ENCODE measurements around the gene DIPK1C.

Gene DIPK1C

GRCh38 chr18:74414953-74415515 lies 42.1 kb downstream of the DIPK1C start:
- DNase-seq, result peak; percentile 37

DNA sequence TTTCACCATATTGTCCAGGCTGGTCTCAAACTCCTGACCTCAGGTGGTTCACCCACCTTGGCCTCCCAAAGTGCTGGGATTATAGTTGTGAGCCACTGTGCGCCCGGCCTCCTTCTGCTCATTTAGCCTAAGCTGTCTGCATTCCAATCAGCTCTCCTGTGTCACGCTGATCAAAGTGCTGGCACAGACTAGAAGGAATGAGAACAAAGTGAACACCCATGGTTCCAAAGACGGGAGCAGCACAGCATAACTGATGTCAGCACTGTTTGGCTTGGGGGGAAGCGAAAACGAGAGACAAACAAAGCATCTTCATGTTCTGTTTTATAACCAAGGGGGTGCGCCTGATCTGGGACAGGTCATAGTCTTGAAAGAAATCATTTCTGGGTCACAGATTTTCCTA lies 43.3 kb downstream of the DIPK1C start:
- no peak for DNase-seq

DNA sequence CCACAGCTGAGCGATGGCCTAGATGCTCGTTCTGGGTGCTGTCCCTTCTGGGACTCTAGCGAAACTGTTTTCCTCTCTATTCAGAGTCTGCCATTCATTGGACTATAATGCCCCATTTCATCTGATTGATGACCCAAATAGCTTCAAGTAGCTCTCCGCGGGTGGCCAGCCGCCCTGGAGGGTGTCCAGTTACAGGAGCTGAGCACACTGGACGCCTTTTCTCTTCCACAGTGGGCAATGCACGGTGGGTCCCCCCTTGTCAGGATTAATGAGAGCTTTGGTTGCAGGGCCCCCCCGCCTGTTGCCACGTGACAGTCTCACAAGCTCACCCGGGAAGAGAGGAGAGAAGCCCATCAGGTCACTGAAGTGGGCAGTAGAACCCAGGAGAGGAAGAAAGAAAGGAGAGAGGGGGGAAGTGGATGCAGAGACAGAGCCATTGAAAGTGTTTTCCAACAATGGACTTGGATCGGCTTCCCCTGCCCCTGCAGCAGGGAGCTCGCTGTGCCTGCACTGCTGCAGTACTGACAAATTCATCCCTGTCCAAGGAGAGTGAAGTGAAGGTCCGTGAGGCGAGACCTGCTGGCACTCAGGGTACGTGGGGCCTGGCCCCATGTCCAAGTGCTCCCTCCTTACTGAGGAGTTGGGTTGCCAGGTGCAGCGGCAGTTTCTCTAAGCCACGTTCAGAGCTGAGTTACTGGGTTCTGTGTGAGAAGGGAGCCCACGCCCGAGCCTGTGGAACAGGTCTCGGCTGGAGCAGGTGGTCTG lies 44.8 kb downstream of the DIPK1C start:
- DNase-seq, result no peak

GRCh38 chr18:74411475-74411874 lies 45.6 kb downstream of the DIPK1C start:
- DNase-seq, result no peak

DNA sequence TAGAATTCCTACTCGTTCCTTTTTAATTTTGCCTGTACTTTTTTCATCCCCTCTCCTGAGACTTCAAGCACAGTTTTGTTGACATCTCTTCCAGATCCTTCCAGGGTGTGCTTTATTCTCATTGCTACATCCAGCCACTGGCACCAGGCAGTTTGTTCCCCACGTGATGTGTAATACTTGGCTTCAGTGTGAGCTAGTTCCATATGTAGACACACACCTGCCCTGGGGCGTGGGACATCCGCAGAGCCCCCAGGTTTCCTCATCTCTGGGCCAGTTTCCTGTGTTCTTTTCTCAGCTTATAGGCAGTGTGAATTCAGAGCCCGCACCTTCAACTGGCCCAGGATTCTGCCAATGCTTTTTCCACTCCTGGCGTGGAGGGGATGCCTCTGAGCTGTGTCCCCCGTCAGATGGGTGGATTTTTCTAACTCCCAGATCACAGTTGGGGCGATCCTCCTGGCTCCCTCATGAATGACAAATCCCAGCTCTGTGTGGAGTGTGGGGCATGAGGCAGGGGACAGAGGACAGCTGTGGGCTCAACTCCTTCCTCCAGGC lies 46.6 kb downstream of the DIPK1C start:
- DNase-seq, result no peak

- DNase-seq, result no peak
Observed at GRCh38 chr18:74407888-74408287, 49.2 kb downstream of the DIPK1C start.

GRCh38 chr18:74402806-74403433 lies 54.2 kb downstream of the DIPK1C start:
- DNase-seq, result no peak

- no peak for DNase-seq
Observed at GRCh38 chr18:74400813-74401212, 56.3 kb downstream of the DIPK1C start.

- no peak for DNase-seq
Observed at GRCh38 chr18:74399091-74399887, 57.8 kb downstream of the DIPK1C start.

- DNase-seq, result peak; percentile 53
Observed at GRCh38 chr18:74397572-74397971, 59.5 kb downstream of the DIPK1C start.

DNA sequence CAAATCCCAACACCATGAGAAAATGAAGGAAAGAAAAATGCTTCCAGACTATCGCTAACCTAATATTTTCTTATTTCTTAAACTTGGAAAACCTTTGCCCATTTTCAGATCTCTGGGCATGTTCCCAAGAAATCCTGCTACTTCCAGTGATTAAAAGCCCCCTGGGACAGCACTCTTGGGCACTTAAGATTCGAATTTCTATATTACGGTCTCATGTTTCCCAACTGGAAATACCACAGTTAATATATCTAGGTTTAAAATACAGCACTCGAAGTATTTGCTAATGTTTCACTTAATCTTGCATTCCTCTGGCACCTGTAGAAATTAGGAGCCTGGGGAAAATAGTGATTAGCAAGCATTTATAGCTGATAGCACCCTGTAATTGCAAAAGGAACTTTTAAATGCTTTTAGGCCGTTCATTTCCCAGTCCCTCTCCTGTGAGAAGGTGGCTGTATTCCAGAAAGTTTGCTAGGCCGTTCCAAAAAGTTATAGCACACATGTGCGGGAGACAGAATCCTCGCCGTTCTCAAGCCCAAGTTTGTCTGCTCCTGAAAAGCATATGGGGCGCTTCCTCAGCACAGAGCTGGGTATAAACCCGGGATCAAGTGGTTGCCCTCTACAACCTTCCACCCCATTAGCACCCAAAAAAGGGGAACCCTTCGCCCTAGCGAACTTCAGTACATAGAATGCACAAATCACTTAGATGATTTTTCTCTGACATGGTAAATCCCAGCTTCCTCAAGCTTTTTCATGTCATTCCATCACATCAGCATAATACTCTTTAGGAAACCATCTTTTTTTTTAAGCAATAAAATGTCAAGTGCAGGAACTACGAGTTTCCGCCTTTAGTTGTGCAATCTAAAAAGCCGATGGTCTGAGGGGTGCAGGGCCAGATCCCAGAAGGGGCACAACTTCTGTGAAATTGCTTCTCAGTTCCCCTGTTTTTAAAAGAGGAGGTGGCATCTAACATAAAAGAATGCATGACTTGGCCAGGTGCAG lies 60.6 kb downstream of the DIPK1C start:
- no peak for DNase-seq

GRCh38 chr18:74395648-74396154 lies 61.4 kb downstream of the DIPK1C start:
- DNase-seq, result no peak

DNA sequence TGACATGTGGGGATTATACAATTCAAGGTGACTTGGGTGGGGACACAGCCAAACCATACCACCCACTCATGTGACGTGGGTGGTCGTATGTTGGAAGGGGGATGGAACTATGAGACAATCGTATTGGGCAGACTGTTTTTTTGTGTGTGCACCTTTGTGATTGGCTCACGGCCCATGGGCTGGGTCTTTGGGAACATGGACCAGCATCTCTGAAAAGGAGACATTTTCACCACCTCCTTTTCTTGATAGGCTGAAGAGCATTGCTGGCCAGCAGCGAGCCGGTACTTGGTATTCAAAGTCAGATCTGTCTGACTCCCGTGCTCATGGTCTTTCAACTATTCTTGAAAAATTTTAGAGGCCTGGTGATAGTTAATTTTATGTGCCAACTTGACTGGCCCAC lies 62.1 kb downstream of the DIPK1C start:
- no peak for DNase-seq

DNA sequence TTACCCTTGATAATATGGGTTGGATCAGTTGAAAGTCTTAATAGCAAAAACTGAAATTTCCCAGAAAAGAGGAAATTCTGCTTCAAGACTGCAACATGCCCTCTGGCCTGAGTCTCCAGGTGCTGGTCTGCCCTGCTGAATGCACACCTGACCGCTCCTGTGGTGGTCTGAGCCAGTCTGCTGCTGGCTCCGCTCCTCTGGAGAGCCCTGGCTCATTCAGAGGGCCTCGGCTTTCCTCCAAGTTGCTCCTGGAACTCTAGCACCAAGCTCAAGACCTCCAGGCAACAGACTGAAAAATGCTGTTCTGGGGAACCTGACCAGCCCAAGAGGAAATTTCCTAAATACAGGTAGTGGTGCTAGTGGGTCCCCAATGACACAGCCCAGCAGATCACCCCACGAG lies 64.8 kb downstream of the DIPK1C start:
- no peak for DNase-seq

GRCh38 chr18:74390900-74391299 lies 66.2 kb downstream of the DIPK1C start:
- DNase-seq, result no peak

GRCh38 chr18:74389991-74390390 lies 67.1 kb downstream of the DIPK1C start:
- no peak for DNase-seq

DNA sequence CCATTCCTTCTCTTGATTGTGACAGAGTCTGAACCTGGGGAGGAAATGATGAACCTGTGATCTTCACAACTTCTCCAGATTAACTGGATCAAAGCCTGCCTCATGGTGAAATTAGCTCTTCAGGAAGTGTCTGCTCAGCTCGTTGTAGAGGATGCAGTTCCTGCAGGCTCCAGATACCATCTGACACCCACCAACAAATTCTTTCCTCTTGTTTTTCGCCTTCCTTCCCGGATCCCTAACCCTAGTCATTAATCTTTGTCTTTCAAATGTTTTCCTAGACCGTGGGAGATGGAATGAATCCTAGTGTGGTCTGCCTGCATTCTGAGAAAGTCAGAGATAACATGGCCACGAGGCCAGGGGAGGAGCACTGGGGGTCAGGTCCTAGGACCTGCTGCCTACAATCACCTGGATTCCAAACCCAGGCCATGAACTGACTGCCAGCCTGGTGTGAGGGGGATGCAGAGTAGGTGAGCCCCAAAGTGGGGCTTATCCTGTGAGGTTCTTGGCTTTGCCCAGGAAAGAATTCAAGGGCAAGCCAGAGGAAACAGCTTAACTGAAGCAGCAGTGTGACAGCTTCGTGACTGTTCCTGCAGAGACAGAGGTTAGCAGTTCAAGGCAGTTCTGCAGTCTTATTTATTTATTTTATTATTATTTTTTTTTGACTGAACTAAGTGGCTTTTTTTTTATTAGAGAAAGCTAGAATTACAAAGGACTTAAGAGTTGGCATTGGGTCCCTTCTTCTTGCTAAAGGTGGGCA lies 67.8 kb downstream of the DIPK1C start:
- DNase-seq, result no peak

DNA sequence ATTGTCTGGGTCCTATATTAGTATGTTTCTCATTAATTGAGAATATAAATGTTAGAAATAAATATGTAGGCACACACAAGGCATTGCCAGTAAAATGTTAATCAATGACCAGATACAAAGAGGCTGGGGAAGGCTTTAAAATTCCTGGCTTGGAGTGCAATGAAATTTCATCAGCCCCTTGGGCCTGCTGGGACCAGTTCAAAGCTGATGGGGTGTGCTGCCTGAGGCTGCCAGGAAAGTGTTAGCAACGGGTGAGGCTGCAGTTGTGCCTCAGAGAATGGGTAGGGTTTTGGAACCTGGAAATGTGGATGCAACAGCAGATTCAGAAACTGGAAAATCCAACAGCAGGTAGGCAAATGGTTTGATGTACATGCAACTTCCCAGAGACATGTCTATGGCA lies 68.9 kb downstream of the DIPK1C start:
- DNase-seq, result no peak

- no peak for DNase-seq
Observed at GRCh38 chr18:74387383-74387782, 69.7 kb downstream of the DIPK1C start.

Data from RPMI8226 (cell line).